Vagina (tissue), 2 donors: ENCODE measurements around the gene DDX19B. TPM values are rescaled to one million over a fixed set of nuclear protein-coding genes. Genes with fewer than 3 reads are reported as not detected.

Experiments
- DNase-seq, 2 donors: peaks; one replicate each; pipeline ENCODE4 v3.0.0-alpha.2; 2017; ENCODE audit errors: extremely low spot score in 2 of 2
- H3K27ac ChIP-seq: fragments of 200-600 bp; sonication (generic); one replicate; pipeline ENCODE4 v1.5.1; 2019
- H3K27me3 ChIP-seq: fragments of 200-600 bp; sonication (generic); one replicate; pipeline ENCODE4 v1.5.1; 2019
- H3K36me3 ChIP-seq, 2 donors: fragments of 200-600 bp; sonication (generic); one replicate each; pipeline ENCODE4 v1.5.1; 2017 to 2019
- H3K4me1 ChIP-seq: fragments of 200-600 bp; sonication (generic); one replicate; pipeline ENCODE4 v1.5.1; 2019
- H3K4me3 ChIP-seq, 2 donors: fragments of 200-600 bp; sonication (generic); 1 replicate in 1 of 2; 2 replicates in 1 of 2; pipeline ENCODE4 v1.5.1; 2016 to 2019
- H3K9me3 ChIP-seq: fragments of 200-600 bp; sonication (generic); one replicate; pipeline ENCODE4 v1.5.1; 2019
- CTCF ChIP-seq, 3 experiments: fragments of 450-650 bp in 2 of 3; fragments of 200-600 bp in 1 of 3; sonication (generic) in 1 of 3; IDR thresholded peaks; one replicate each; pipeline ENCODE4 v1.5.1; 2017 to 2019; ENCODE audit warnings: antibody characterized with exemption in 3 of 3, mild to moderate bottlenecking in 2 of 3, moderate library complexity in 2 of 3
- POLR2A ChIP-seq, 2 donors: fragments of 450-650 bp; IDR thresholded peaks; one replicate each; pipeline ENCODE4 v1.6.1; 2017; ENCODE audit warnings: antibody characterized with exemption in 2 of 2, mild to moderate bottlenecking in 2 of 2, moderate library complexity in 2 of 2
- POLR2AphosphoS5 ChIP-seq, 2 donors: sonication (generic); formaldehyde crosslinking; IDR thresholded peaks; one replicate each; pipeline ENCODE4 v1.9.0; 2017; ENCODE audit warnings: antibody characterized with exemption in 2 of 2, mild to moderate bottlenecking in 2 of 2, low read depth in 1 of 2; ENCODE audit not compliant: insufficient read depth in 1 of 2
- intact Hi-C: fragments of 100-400 bp; cut with DNase I; formaldehyde crosslinking; loops from one replicate; pipeline ENCODE4 v1.15.1; 2023
- total RNA-seq: library from RNA; depleted of rRNA; stranded (reverse); fragments of >200 nt; gene quantifications from one replicate; pipeline ENCODE4 v1.2.3, GENCODE V29; 2016

Gene DDX19B
- total RNA-seq, 1 donor from 2014 or later: 47.6 TPM

- no peak for DNase-seq
- Histone ChIP-seq H3K27ac (no peak overlapping the region), H3K4me1 (peaks cover 24% of the 10 kb centered on the region), H3K4me3 (no peak overlapping the region), H3K36me3 (peaks cover 0 to 55% of the 10 kb centered on the region in 2 donors), H3K9me3 (no peaks in the 10 kb centered on the region), H3K27me3 (no peaks in the 10 kb centered on the region)
- intact Hi-C loops: no loop called here
- TF ChIP-seq CTCF (IDR thresholded peaks at IDR 0.05): peak in 1 of 3 experiments; percentile 27
- no peak for TF ChIP-seq POLR2AphosphoS5 (IDR thresholded peaks at IDR 0.05; ENCODE audit: insufficient read depth in 1 of 2, low read depth in 1 of 2)
Observed at GRCh38 chr16:70253291-70254106, 45.5 kb upstream of the DDX19B start.

- peaks cover 17% of the 10 kb centered on the region for H3K4me1 ChIP-seq
- peaks cover 0 to 63% of the 10 kb centered on the region in 2 donors for H3K36me3 ChIP-seq
- H3K4me3 ChIP-seq: no peak overlapping the region
- H3K27me3 ChIP-seq: no peaks in the 10 kb centered on the region
- no peak for DNase-seq
- intact Hi-C loops: no loop called here
- TF ChIP-seq POLR2A (IDR thresholded peaks at IDR 0.05) (no peak), CTCF (IDR thresholded peaks at IDR 0.05) (no peak), POLR2AphosphoS5 (IDR thresholded peaks at IDR 0.05; ENCODE audit: insufficient read depth in 1 of 2, low read depth in 1 of 2) (no peak)
- no peaks in the 10 kb centered on the region for H3K9me3 ChIP-seq
- no peak overlapping the region for H3K27ac ChIP-seq
Observed at GRCh38 chr16:70254180-70254964, 44.6 kb upstream of the DDX19B start.

- peaks cover 0 to 69% of the 10 kb centered on the region in 2 donors for H3K36me3 ChIP-seq
- TF ChIP-seq CTCF (IDR thresholded peaks at IDR 0.05): no peak
- no peak for TF ChIP-seq POLR2A (IDR thresholded peaks at IDR 0.05)
- no peak for TF ChIP-seq POLR2AphosphoS5 (IDR thresholded peaks at IDR 0.05; ENCODE audit: insufficient read depth in 1 of 2, low read depth in 1 of 2)
- no peak for DNase-seq
- no peak overlapping the region for H3K4me3 ChIP-seq
- H3K27ac ChIP-seq: no peak overlapping the region
- intact Hi-C loops: no loop called here
- no peaks in the 10 kb centered on the region for H3K27me3 ChIP-seq
- H3K9me3 ChIP-seq: no peaks in the 10 kb centered on the region
- peaks cover 11% of the 10 kb centered on the region for H3K4me1 ChIP-seq
Observed at GRCh38 chr16:70254965-70255286, 44.1 kb upstream of the DDX19B start.

- Histone ChIP-seq H3K36me3 (peaks cover 0 to 75% of the 10 kb centered on the region in 2 donors), H3K27ac (no peak overlapping the region), H3K9me3 (no peaks in the 10 kb centered on the region), H3K27me3 (no peaks in the 10 kb centered on the region), H3K4me3 (no peak overlapping the region), H3K4me1 (peaks cover 5% of the 10 kb centered on the region)
- DNase-seq: no peak
- intact Hi-C loops: no loop called here
- TF ChIP-seq POLR2AphosphoS5 (IDR thresholded peaks at IDR 0.05; ENCODE audit: insufficient read depth in 1 of 2, low read depth in 1 of 2) (no peak), POLR2A (IDR thresholded peaks at IDR 0.05) (no peak)
Observed at GRCh38 chr16:70255574-70255973, 43.4 kb upstream of the DDX19B start.

- Histone ChIP-seq H3K9me3 (no peaks in the 10 kb centered on the region), H3K27me3 (no peaks in the 10 kb centered on the region), H3K4me1 (no peaks in the 10 kb centered on the region), H3K27ac (no peak overlapping the region), H3K4me3 (no peak overlapping the region), H3K36me3 (peaks cover 0 to 92% of the 10 kb centered on the region in 2 donors)
- intact Hi-C loops: no loop called here
- TF ChIP-seq POLR2A (IDR thresholded peaks at IDR 0.05): no peak
- TF ChIP-seq CTCF (IDR thresholded peaks at IDR 0.05): no peak
- no peak for TF ChIP-seq POLR2AphosphoS5 (IDR thresholded peaks at IDR 0.05; ENCODE audit: insufficient read depth in 1 of 2, low read depth in 1 of 2)
- DNase-seq: no peak
Observed at GRCh38 chr16:70257391-70257790, 41.6 kb upstream of the DDX19B start.
